GM12872 (cell line): ENCODE measurements around the gene CCDC78.

Source experiments
- CTCF ChIP-seq: IDR thresholded peaks from 3 replicates; pipeline ENCODE4 v1.5.1; 2011; ENCODE audit warnings: low read depth, mild to moderate bottlenecking, low read length, moderate library complexity; ENCODE audit not compliant: insufficient read depth

Gene CCDC78

GRCh38 chr16:684961-685696 lies 41.1 kb downstream of the CCDC78 start:
- no peak for TF ChIP-seq CTCF

GRCh38 chr16:684071-684794 lies 42.0 kb downstream of the CCDC78 start, which contains the start of gene JMJD8:
TSS of gene JMJD8 (minus strand) at chr16:684334. CDS start at chr16:684319, 15 bp downstream.
- no peak for TF ChIP-seq CTCF

- no peak for TF ChIP-seq CTCF
These were observed 42.7 kb downstream of the CCDC78 start for GRCh38 chr16:683396-684070.

- no peak for TF ChIP-seq CTCF
These were observed 43.5 kb downstream of the CCDC78 start for GRCh38 chr16:682493-683395.

GRCh38 chr16:681746-682427 lies 44.4 kb downstream of the CCDC78 start:
- TF ChIP-seq CTCF, result no peak

GRCh38 chr16:680967-681745 lies 45.1 kb downstream of the CCDC78 start:
- no peak; the same call in 2 of the 3 replicates for TF ChIP-seq CTCF
